Inflammatory macrophage treated with lipopolysaccharide for 4 hours (primary cell): Measurements from ENCODE around the gene HLA-DMB.

Experiments
- DNase-seq: peaks from one replicate; pipeline ENCODE4 v3.0.0-alpha.2; 2020

HLA-DMB gene

DNA sequence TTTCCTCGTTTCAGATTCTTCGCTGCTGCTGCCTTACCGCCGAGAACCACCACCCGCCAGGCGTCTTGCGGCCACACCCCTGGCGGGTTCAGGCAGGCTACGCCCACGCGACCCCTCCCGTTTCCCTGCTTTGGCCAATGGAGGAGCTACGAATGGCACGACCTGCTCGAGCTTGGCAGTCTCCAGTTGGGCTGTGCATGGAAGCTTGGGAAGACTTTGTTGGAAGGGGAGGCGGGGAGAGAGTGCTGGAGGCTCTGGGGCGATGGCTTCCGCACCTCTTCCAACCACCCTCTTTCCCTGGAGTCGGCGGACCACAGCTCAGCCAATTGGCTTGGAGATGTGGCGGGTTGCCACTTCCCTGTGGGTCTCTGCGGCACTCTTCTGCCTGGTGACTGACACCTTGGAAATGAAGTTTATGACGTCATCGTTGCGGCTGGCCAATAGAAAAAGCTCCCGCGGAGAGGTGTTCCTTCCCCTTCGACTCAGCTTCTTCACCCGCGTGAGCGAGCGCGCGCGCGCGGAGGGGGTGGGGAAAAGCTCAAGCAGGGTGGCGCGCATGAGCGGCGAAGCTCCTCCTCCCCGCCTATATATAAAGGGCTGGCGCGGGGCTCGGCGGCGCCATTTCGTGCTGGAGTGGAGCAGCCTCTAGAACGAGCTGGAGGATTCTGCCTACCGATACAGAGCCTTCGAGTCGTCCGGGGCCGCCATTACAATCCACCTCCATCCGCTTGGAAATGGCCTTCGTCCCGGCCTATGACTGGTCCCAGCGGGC lies 30.9 kb upstream of the HLA-DMB start:
- peak; percentile 100 for DNase-seq

DNA sequence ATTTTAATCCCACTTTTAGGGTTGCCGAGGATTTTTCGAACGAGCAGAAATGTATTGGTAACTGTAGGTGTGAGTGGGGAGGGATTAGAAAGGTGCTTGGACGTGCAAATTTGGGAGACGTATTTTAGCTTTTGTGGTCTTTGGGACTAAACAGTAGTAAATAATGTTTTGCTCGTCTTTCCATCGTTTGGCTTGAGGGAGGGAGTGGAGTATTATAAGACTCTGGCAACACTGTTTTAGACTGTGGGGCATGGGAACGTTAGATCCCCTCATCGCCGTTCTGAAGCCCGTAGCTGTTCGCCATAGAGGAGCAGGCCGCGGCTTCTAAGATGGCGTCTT lies 30.4 kb upstream of the HLA-DMB start:
- no peak for DNase-seq

DNA sequence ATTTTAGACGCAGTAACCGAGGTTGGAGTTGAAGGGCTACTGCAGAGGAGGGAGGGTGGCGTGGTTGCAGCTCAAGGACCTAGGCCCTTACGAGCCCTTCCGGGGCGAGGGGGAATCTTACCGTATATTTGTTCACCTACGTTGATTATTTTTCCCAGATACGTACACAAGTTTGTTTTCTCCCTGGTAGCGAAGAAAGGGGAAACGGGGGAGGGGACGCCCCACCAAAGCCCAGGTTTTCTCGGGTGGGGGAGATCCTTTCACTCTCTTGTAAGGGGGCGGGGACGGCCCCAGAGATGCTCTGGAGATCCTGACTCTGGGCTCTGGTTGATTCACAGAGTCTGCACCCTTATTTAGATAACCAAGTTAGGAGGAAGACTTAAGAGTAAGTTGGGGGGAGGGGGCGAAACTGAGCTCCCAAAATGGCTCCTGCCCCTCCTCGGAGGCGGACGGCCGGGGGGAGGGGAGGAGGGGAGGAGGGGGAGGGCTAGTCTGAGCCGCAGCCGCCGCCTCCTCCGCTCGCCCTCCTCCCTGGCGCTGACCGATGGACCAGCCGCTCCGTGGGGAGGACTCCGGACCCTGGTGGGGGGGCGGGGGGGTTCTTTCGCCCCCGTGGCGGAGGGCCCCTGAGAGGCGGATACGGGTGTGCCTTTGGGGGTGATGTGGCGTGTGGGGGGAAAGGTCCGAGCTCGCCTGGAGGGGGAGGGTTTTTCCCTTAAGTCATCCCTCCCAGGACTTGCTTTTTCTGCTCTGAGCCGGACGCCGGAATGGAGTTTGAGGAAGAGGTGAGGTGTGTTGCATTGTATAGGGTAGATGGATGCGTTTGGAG lies 29.8 kb upstream of the HLA-DMB start:
- DNase-seq: peak; percentile 88

DNA sequence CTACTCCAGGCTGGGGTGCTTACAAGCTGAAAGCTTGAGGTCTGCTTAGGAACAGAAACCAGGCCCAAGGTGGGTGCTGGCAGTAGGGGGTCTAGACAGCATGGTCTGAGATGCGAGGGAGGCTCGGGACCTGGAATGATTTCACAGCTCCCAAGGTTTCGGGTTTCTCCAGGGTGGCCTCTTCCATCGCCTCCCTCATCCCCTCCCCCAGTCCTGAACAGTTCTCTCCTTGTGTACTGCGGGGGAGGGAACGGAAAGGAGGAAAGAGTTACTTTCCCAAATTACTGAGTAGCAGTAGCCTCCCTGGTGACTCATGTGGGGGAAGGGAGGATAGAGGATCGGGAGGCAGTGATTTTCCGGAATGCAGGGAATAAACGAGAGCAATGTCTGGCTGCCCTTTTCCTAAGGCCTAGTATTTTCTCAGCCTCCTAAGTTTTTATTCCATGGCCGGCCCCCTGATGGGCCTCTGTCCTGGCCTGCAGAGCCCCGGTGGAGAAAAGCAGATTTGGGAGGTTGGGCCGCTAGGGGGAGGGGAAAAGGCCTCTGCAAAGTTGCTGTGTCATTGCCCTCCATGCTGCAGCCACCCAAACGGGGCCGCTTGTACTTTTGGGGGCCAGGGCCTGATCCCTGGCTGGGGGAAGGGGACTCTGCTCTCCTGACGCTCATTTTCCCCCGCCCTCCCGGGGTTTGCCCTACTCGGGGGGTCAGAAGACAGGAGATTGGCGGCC lies 29.0 kb upstream of the HLA-DMB start:
- DNase-seq: peak; percentile 92

DNA sequence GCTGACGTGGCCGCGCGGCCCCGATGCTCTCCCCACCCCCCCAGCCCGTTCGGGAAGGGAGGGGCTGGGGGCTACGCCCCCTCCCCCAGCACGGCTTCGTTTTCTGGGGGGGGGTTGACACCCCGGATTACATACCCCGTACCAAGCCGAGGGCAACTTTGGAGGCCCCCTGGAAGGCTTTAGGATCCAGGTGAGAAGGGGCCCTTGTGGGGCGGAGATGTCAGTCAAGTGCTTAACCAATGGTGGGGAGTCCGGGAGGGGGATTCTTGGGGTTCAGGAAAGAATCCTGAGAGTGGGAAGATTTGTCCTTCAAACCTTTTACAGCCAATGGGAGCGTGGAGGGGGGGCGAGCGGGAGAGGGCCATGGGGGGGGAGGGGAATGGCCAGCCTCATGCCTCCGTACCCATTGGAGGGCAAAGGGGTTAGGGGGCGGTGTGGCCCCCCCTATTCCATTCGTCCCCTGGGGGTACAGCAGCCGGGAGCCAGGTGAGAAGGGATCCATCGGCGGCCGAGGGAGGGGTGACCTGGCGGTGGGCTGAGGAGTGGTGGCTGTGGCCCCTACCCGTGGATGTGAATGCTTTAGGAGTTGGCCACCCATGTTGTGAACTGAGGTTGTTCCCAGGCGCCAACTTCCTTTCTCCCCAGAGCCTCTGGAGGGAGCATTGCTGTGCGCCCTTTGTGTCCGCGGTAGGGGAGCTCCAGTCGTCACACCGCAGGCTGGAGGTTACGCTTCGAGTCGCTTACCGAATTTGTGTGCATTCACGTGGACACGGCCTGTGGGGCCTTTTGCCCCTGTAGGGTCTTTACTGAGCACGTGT lies 28.2 kb upstream of the HLA-DMB start:
- DNase-seq: peak; percentile 76

DNA sequence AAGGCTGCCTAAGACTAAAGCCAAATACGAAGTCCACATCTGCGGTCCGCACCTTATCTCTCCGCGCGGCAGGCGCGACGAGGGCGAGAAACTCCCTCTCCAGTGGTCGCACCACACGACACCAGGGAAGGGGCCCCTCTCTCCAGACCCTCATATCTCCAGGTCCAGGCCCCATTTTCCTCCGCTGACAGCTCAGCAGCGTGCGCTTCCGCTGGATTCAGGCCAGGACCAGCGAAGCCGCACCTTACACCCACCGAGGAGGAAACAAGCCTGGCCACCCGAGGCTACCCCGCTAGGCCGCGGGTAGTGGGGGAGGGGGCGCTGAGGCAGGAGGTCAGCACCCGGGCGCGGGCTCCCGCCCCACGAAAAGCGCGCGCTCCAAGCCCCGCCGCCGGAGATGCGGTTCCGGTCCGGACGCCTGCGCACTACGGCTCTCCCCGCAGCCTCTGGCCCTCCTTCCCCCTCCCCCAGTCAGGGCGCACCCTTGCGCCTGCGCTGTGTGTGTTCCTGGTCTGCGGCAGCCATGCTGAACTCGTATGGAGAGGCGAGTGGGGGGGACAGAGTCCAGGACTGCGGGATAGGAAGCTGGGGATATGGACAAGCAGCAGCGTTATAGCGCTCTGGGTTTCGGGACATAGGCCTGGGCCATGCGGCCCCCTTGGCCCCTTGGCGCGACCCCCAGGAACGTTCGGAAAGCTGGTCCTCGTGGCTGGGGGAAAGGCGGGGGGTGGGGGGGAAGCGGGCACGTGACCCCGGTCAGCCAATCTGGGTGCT lies 27.5 kb upstream of the HLA-DMB start, which contains the start of gene BRD2:
Gene BRD2, plus strand, starts transcription at position 502 of the 774 bp plus-strand sequence. CDS start 4,305 bp downstream, outside the sequence.
- peak; percentile 96 for DNase-seq

DNA sequence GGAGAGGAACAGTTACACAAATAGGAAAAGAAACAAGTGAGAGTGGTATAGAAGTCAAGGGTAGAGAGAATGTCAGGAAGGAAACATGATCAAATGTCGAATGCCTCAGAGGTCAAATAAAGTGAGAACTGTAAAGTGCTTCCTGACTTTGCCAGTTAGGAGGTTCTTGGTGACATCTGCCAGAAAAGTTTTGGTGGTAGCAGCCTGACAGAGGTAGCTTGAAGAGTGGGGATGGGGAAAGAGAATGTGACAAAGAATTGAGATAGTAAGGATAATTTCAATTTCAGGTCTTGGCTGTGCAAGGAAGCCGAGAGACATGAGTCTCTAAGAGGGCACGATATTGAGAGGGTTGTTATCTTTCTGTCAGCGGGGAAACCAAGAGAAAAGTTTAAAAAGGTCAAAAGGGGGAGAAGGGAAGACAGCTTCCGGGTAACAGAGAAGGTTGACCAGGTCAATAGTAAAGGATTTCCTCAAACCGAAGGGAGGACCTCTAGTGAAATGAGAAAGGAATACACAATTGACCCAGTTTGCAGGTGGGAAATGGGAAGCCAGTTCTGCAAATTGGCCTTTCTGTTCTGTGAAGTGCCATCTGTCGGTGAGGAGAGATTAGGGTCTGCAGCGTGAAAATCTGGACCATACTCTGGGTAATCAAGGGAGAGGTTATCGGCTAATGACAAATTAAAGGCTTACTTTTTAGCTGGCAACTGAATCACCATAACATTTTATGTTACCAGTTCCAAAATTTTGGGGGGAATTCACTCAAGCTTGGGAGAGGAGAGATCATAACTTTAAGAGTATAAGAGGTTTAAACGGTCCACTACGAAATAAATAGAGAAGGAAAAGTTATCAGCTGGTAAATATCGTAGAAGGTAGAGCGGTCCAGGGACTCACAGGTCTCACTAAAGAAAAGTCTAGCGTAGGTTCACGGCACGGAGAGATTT lies 26.6 kb upstream of the HLA-DMB start:
- DNase-seq: peak; percentile 54

DNA sequence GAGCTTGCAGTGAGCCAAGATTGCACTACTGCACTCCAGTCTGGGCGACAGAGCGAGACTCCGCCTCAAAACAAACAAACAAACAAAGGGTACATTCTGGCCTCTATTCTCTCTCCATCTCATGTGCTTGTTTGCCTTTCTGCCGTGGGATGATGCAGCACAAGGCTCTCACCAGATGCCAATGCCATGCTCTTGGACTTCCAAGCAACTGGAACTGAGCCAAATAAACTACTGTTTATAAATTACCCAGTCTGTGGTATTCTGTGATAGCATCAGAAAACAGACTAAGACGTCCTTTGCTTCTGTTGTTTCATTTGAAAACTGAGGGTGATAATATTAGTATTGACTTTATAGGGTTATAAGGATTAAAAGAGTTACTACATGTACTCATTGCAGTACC lies 23.9 kb upstream of the HLA-DMB start:
- no peak for DNase-seq

DNA sequence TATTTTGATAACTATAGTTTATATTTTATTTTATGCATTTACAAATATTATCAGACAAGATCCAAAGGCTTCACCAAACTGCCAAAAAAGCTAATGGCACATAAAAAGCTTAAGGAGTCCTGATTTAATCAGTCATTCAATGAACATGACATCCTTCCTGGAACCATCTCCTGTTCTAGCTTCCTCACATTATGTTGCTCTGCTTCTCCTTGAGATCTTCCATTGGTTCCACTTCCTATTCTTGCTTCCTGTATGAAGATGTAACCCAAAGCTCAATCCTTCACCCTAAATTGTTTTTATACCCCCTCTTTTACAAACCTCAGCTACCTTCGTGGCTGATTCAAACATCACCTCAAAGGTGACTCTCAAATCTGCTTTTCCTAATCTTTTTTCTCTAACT lies 23.0 kb upstream of the HLA-DMB start:
- peak; percentile 52 for DNase-seq

DNA sequence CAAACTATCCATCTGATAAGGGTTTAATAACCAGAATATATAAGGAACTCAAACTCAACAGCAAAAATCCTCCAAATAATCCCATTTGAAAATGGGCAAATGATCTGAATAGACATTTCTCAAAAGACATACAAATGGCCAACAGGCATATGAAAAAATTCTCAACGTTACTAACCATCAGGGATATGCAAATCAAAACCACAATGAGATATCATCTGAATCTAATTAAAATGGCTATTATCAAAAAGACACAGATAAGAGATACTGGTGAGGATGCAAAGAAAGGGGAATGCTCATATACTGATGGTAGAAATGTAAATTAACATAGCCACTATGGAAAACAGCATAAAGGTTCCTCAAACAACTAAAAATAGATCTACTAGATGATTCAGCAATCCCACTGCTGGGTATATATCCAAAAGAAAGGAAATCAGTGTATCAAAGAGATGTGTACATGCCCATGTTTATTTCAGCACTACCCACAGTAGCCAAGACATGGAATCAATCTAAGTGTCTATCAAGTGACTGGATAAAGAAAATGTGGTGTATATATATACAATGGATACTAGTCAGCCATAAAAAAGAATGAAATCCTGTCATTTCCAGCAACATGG lies 21.5 kb upstream of the HLA-DMB start:
- DNase-seq: no peak

DNA sequence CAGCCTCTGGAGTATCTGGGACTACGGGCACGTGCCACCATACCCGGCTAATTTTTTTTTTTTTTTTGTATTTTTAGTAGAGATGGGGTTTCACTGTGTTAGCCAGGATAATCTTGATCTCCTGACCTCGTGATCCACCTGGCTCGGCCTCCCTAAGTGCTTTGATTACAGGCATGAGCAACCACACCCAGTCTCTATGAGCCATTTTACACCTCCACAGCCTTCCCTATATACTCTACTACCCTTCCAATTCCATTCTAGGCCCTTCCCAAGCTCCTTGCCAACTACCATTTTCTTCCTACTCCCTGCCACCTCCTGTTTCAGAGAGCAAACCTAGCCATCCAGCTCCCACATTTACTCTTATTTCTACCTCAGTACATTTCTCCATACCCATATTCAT lies 19.7 kb upstream of the HLA-DMB start:
- no peak for DNase-seq

DNA sequence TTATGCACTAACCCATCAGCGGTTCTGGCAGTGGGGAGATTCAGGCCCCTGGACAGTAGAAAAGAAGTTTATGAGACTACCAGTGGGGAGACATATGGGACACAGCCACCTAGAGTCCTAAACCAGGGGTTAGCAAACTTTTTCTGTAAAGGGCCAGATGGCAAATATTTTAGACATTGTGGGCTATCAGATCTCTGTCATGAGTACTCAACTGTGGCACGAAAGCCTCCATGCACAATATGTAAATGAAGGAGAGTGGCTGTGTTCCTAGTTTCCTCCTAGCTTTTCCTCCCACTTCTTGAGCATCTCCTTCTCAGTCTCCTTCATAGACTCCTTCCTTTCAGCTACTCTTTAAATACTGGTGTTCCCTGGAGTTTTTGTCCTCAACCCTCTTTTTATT lies 15.3 kb upstream of the HLA-DMB start:
- DNase-seq: no peak

DNA sequence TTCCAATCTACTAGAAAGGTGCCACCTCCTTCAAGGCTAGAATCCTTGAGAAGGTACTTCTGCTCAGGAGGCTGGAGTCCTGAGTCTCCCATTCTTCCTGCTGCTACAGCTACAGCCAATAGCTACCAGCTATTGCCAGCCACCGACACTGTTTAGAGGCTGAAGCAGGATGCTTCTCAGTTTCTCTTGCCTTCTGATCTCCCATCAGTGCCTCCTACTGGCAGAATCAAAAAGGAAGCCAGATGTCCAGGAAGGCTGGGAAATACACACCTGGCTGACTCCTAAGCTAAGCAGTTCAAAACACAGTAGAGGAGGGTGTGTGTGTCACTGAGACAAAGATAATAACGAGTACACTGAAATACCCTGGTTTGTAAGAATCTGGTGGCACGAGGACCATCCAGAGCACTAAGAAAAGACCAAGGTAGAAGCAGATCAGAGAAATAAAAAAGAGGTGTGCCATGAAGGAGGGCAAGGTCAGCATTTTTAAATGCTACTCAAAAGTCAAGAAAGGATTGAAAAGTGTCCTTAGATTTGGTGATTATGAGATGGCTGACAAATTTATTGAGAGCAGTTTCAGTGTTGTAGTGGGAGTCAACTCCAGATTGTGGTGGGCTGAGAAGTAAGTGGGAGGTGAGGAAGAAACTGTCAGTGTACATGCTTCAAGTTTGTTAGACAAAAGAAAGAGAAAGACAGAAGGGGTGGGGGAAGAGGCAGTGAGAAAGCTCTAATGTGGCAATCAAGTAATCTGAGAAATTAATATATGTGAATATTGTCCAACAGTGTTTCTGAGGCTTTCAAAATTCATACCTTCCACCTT lies 14.4 kb upstream of the HLA-DMB start:
- DNase-seq: no peak

DNA sequence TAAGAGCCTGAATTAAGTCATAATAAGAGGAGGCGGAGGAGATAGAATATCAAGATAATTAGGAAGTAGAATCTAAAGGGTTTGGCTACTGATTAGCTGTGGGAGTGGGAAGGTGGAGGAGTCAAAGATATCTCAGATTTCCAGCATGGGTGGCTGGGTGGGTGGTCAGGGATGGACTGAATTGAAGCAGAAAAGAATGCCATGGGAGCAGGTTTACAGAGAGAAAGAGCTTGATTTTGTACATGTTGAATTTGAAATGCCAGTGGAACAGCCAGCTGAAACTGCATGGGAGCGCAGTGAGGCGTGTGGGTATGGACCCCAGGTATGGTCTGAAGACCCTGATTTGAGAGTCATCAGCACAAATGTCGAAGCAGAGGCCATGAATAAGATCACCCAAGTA lies 13.4 kb upstream of the HLA-DMB start:
- DNase-seq: no peak

DNA sequence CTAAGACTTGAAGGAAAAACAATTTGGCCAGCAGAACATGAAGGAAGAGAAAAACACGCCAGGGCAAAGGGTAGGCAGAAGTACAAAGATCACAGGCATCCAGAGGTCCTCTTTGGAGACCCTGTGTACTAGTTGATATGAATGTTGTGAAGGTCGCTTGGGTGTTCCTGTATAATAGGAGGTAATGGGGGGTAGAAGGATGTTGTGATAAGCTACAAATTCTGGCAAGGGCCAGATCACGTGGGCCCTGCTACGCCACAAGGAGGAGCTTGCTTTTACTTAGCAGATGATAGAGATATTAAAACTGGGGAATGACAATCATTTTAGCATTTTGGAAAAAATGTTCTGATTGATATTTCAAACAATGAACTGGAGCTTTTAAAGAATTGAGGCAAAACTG lies 12.9 kb upstream of the HLA-DMB start:
- DNase-seq: no peak

DNA sequence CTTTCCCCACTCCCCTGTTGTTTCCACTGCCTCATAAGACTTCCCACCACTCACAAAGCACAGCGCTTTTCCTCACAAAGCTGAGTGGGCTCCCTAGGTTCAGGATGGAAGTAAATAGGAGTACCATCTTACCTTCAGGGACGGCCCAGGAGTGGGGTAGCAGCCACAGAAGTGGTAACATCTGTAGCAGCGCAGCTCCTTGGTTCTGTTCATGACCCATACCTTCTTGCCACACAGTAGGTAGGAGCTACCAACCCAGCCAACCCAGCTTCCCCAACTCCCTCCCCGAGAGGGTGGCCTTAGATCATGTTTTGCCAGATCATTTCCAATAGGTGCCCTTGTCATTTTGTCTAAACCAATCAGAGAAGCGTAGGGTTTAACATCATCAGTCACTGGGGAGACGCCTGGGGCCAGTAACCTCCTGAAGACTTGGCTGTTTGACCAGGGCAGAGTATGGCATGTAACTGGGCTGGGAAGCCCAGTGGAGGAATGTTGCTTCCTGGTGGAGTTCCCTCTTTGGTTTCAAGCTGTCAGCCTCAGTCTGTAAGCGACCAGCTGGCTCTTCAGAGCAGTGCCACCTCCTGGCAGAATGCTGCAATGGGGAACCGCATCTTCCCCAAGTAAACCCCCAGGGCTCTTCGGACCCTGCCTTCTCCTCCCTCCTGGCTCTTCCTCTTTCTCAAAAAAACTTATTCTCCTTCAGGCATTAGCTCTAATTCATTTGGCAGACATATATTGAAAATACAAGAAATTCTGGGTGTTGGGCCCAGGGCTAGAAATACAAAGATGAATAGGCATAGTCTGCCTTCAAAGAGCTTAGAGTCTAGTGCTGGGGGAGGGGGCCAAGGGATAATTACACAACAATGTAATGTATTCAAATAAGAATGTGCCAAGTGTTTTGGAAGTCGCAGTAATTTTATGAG lies 12.2 kb upstream of the HLA-DMB start, which contains the start of gene HLA-DMA:
Gene HLA-DMA, minus strand, starts transcription at position 281 of the 923 bp plus-strand sequence. Its CDS starts 61 bp downstream, at position 220.
- DNase-seq: peak; percentile 99

DNA sequence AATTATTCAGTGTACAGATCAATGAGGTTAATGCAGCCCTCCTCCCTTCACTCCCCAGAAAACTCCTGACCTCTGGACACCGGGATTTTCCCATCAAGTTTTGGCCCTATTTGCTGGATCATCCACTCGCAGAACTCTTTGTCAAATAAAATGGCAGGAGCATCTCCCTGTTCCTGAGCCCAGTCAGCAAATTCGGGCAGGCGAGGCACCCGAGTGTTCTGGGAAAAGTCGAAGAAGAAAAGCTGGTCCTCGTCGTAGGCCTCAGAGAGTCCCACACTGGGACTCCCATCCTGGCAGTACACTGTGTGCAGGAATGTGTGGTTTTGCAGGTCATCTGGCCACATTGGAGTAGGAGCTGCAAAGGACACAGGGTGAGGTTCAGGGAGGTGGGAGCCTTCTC lies 9.6 kb upstream of the HLA-DMB start:
- no peak for DNase-seq

DNA sequence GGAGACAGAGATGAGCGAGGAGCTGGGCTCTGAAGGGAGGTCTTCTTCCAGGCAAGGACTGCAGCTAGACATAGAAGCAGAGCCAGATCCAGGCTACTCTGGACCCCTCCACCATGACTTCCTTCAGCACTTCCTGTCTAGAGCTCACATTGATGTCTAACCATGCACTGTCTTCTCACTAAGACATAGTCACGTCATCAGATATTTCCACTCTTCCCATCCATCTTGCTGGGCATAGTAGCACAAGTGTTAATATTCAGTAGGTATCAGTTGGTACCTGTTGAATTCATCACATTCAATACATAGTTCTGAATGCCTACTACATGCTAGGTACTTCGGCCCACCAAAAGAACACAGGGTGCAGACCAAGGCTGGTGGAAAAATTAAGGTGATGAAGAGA lies 9.2 kb upstream of the HLA-DMB start:
- no peak for DNase-seq
